ENCODE data around the gene ANKRD6. TPM values are rescaled to one million over a fixed set of nuclear protein-coding genes. Genes with fewer than 3 reads are reported as not detected.

The ANKRD6 gene
- total RNA-seq, 1 donor from 2014 or later, result 4.7 TPM

- DNase-seq (ENCODE audit: low read depth, low spot score), result no peak
These were observed 31.3 kb downstream of the ANKRD6 start for GRCh38 chr6:89464295-89464694.

- DNase-seq (ENCODE audit: low read depth, low spot score), result no peak
These were observed 34.5 kb downstream of the ANKRD6 start for GRCh38 chr6:89467437-89467836.

GRCh38 chr6:89468998-89469397 is 36.0 kb downstream of the ANKRD6 start:
- DNase-seq (ENCODE audit: low read depth, low spot score), result no peak

GRCh38 chr6:89471287-89471867 is 38.4 kb downstream of the ANKRD6 start:
- DNase-seq (ENCODE audit: low read depth, low spot score), result no peak

GRCh38 chr6:89475101-89475500 is 42.1 kb downstream of the ANKRD6 start:
- DNase-seq (ENCODE audit: low read depth, low spot score), result no peak

GRCh38 chr6:89475634-89476033 is 42.7 kb downstream of the ANKRD6 start:
- no peak for DNase-seq (ENCODE audit: low read depth, low spot score)

- no peak for DNase-seq (ENCODE audit: low read depth, low spot score)
These were observed 46.9 kb downstream of the ANKRD6 start for GRCh38 chr6:89479897-89480296.

GRCh38 chr6:89481695-89482094 is 48.7 kb downstream of the ANKRD6 start:
- DNase-seq (ENCODE audit: low read depth, low spot score), result no peak

GRCh38 chr6:89482126-89482525 is 49.2 kb downstream of the ANKRD6 start:
- no peak for DNase-seq (ENCODE audit: low read depth, low spot score)

GRCh38 chr6:89483111-89483720 is 50.3 kb downstream of the ANKRD6 start:
- DNase-seq (ENCODE audit: low read depth, low spot score), result no peak

- no peak for DNase-seq (ENCODE audit: low read depth, low spot score)
These were observed 52.4 kb downstream of the ANKRD6 start for GRCh38 chr6:89485320-89485719.

GRCh38 chr6:89487864-89488263 is 54.9 kb downstream of the ANKRD6 start:
- DNase-seq (ENCODE audit: low read depth, low spot score), result no peak

GRCh38 chr6:89488438-89488837 is 55.5 kb downstream of the ANKRD6 start:
- DNase-seq (ENCODE audit: low read depth, low spot score), result no peak

GRCh38 chr6:89489078-89489477 is 56.1 kb downstream of the ANKRD6 start:
- DNase-seq (ENCODE audit: low read depth, low spot score), result no peak

- no peak for DNase-seq (ENCODE audit: low read depth, low spot score)
These were observed 59.2 kb downstream of the ANKRD6 start for GRCh38 chr6:89492025-89492640.

GRCh38 chr6:89494131-89494793 is 61.3 kb downstream of the ANKRD6 start:
- no peak for DNase-seq (ENCODE audit: low read depth, low spot score)

- no peak for DNase-seq (ENCODE audit: low read depth, low spot score)
These were observed 63.1 kb downstream of the ANKRD6 start for GRCh38 chr6:89495961-89496535.

- no peak for DNase-seq (ENCODE audit: low read depth, low spot score)
These were observed 67.7 kb downstream of the ANKRD6 start for GRCh38 chr6:89500611-89501010.

- DNase-seq (ENCODE audit: low read depth, low spot score), result no peak
These were observed 68.3 kb downstream of the ANKRD6 start for GRCh38 chr6:89501222-89501621.

- DNase-seq (ENCODE audit: low read depth, low spot score), result no peak
These were observed 68.8 kb downstream of the ANKRD6 start for GRCh38 chr6:89501753-89502152.

- no peak for DNase-seq (ENCODE audit: low read depth, low spot score)
These were observed 70.7 kb downstream of the ANKRD6 start for GRCh38 chr6:89503641-89504040.

GRCh38 chr6:89505847-89506246 is 72.9 kb downstream of the ANKRD6 start:
- DNase-seq (ENCODE audit: low read depth, low spot score), result no peak

Data from pulmonary artery endothelial cell (primary cell).